ENCODE data around the gene RBM19.

Gene RBM19

GRCh38 chr12:113955109-113955970 is 10.8 kb downstream of the RBM19 start:
- ChIA-PET CTCF (interaction anchor here (3.2 kb wide), 1 partner anchor 11 kb away, joined by 12 read pairs; the partner anchor contains the start of gene RBM19), POLR2A (no interaction called here)
- whole genome bisulfite sequencing (ENCODE audit: insufficient coverage) = 91% methylated on average over 15 of the region's 15 CpGs
- DNase-seq = no peak
- no peak overlapping the region for H3K4me3 ChIP-seq (ENCODE audit: control insufficient read depth in 1 of 7, extremely low read depth in 1 of 7, insufficient read depth in 4 of 7, low read depth in 2 of 7, low read length in 6 of 7)
- no peaks in the 10 kb centered on the region for H3K4me1 ChIP-seq (ENCODE audit: control extremely low read depth in 1 of 4, control insufficient read depth in 4 of 4, insufficient read depth in 4 of 4, low read length in 3 of 4)
- no peaks in the 10 kb centered on the region for H3K27me3 ChIP-seq (replicated peaks in 2 of 5; ENCODE audit: control insufficient read depth in 4 of 5, insufficient read depth in 5 of 5, low read length in 4 of 5)
- no peak overlapping the region for H3K27ac ChIP-seq (ENCODE audit: insufficient read depth in 1 of 2, low read depth in 1 of 2, low read length in 2 of 2, poor library complexity in 1 of 2, severe bottlenecking in 2 of 2)
- no peaks in the 10 kb centered on the region for H3K9me3 ChIP-seq (ENCODE audit: control extremely low read depth in 1 of 5, control insufficient read depth in 4 of 5, insufficient read depth in 2 of 5, low read depth in 1 of 5, low read length in 4 of 5)
- H3K36me3 ChIP-seq (ENCODE audit: control insufficient read depth in 4 of 4, insufficient read depth in 4 of 4, low read length in 3 of 4) = peaks cover 9 to 81% (median 68%) of the 10 kb centered on the region in 4 experiments

GRCh38 chr12:113954547-113954946 is 11.6 kb downstream of the RBM19 start:
- Histone ChIP-seq H3K4me1 (ENCODE audit: control extremely low read depth in 1 of 4, control insufficient read depth in 4 of 4, insufficient read depth in 4 of 4, low read length in 3 of 4) (no peaks in the 10 kb centered on the region), H3K27ac (ENCODE audit: insufficient read depth in 1 of 2, low read depth in 1 of 2, low read length in 2 of 2, poor library complexity in 1 of 2, severe bottlenecking in 2 of 2) (no peak overlapping the region), H3K9me3 (ENCODE audit: control extremely low read depth in 1 of 5, control insufficient read depth in 4 of 5, insufficient read depth in 2 of 5, low read depth in 1 of 5, low read length in 4 of 5) (no peaks in the 10 kb centered on the region), H3K36me3 (ENCODE audit: control insufficient read depth in 4 of 4, insufficient read depth in 4 of 4, low read length in 3 of 4) (peaks cover 9 to 81% (median 68%) of the 10 kb centered on the region in 4 experiments), H3K4me3 (ENCODE audit: control insufficient read depth in 1 of 7, extremely low read depth in 1 of 7, insufficient read depth in 4 of 7, low read depth in 2 of 7, low read length in 6 of 7) (no peak overlapping the region), H3K27me3 (replicated peaks in 2 of 5; ENCODE audit: control insufficient read depth in 4 of 5, insufficient read depth in 5 of 5, low read length in 4 of 5) (no peaks in the 10 kb centered on the region)
- CTCF ChIA-PET = interaction anchor here (3.2 kb wide), 1 partner anchor 12 kb away, joined by 12 read pairs; the partner anchor contains the start of gene RBM19
- DNase-seq = no peak
- POLR2A ChIA-PET = no interaction called here
- WGBS (ENCODE audit: insufficient coverage) = 95% methylated on average over 4 of the region's 4 CpGs

- POLR2A ChIA-PET = no interaction called here
Measured at GRCh38 chr12:113950873-113951272, 15.3 kb downstream of the RBM19 start.

GRCh38 chr12:113949321-113950305 is 16.5 kb downstream of the RBM19 start:
- POLR2A ChIA-PET = no interaction called here
- Histone ChIP-seq H3K4me3 (ENCODE audit: control insufficient read depth in 1 of 7, extremely low read depth in 1 of 7, insufficient read depth in 4 of 7, low read depth in 2 of 7, low read length in 6 of 7) (no peak overlapping the region), H3K36me3 (ENCODE audit: control insufficient read depth in 4 of 4, insufficient read depth in 4 of 4, low read length in 3 of 4) (peaks cover 3 to 85% (median 72%) of the 10 kb centered on the region in 4 experiments), H3K27ac (ENCODE audit: insufficient read depth in 1 of 2, low read depth in 1 of 2, low read length in 2 of 2, poor library complexity in 1 of 2, severe bottlenecking in 2 of 2) (no peak overlapping the region), H3K4me1 (ENCODE audit: control extremely low read depth in 1 of 4, control insufficient read depth in 4 of 4, insufficient read depth in 4 of 4, low read length in 3 of 4) (no peaks in the 10 kb centered on the region), H3K27me3 (replicated peaks in 2 of 5; ENCODE audit: control insufficient read depth in 4 of 5, insufficient read depth in 5 of 5, low read length in 4 of 5) (no peaks in the 10 kb centered on the region), H3K9me3 (ENCODE audit: control extremely low read depth in 1 of 5, control insufficient read depth in 4 of 5, insufficient read depth in 2 of 5, low read depth in 1 of 5, low read length in 4 of 5) (no peaks in the 10 kb centered on the region)
- no peak for DNase-seq
- CTCF ChIA-PET = interaction anchor here (1.1 kb wide), 1 partner anchor 13 kb away, joined by 3 read pairs; no protein-coding TSS in a partner anchor
- 96% methylated on average over 10 of the region's 10 CpGs for WGBS (ENCODE audit: insufficient coverage)

More at GRCh38 chr12:113950873-113951272, 15.3 kb downstream of the RBM19 start:
- no peak for DNase-seq
- no peaks in the 10 kb centered on the region for H3K27me3 ChIP-seq (replicated peaks in 2 of 5; ENCODE audit: control insufficient read depth in 4 of 5, insufficient read depth in 5 of 5, low read length in 4 of 5)
- no peak overlapping the region for H3K27ac ChIP-seq (ENCODE audit: insufficient read depth in 1 of 2, low read depth in 1 of 2, low read length in 2 of 2, poor library complexity in 1 of 2, severe bottlenecking in 2 of 2)
- no peaks in the 10 kb centered on the region for H3K9me3 ChIP-seq (ENCODE audit: control extremely low read depth in 1 of 5, control insufficient read depth in 4 of 5, insufficient read depth in 2 of 5, low read depth in 1 of 5, low read length in 4 of 5)
- WGBS (ENCODE audit: insufficient coverage) = 97% methylated on average over 3 of the region's 3 CpGs
- H3K4me1 ChIP-seq (ENCODE audit: control extremely low read depth in 1 of 4, control insufficient read depth in 4 of 4, insufficient read depth in 4 of 4, low read length in 3 of 4) = no peaks in the 10 kb centered on the region
- CTCF ChIA-PET = interaction anchor here (1.2 kb wide), 2 partner anchors 17 to 20 kb away, joined by 3 read pairs; no protein-coding TSS in a partner anchor
- H3K4me3 ChIP-seq (ENCODE audit: control insufficient read depth in 1 of 7, extremely low read depth in 1 of 7, insufficient read depth in 4 of 7, low read depth in 2 of 7, low read length in 6 of 7) = no peak overlapping the region
- peaks cover 10 to 87% (median 74%) of the 10 kb centered on the region in 4 experiments for H3K36me3 ChIP-seq (ENCODE audit: control insufficient read depth in 4 of 4, insufficient read depth in 4 of 4, low read length in 3 of 4)

GRCh38 chr12:113948151-113948914 is 17.8 kb downstream of the RBM19 start:
- Histone ChIP-seq H3K27me3 (replicated peaks in 2 of 5; ENCODE audit: control insufficient read depth in 4 of 5, insufficient read depth in 5 of 5, low read length in 4 of 5) (no peaks in the 10 kb centered on the region), H3K27ac (ENCODE audit: insufficient read depth in 1 of 2, low read depth in 1 of 2, low read length in 2 of 2, poor library complexity in 1 of 2, severe bottlenecking in 2 of 2) (no peak overlapping the region), H3K36me3 (ENCODE audit: control insufficient read depth in 4 of 4, insufficient read depth in 4 of 4, low read length in 3 of 4) (peaks cover 3 to 80% (median 74%) of the 10 kb centered on the region in 4 experiments), H3K4me1 (ENCODE audit: control extremely low read depth in 1 of 4, control insufficient read depth in 4 of 4, insufficient read depth in 4 of 4, low read length in 3 of 4) (no peaks in the 10 kb centered on the region), H3K9me3 (ENCODE audit: control extremely low read depth in 1 of 5, control insufficient read depth in 4 of 5, insufficient read depth in 2 of 5, low read depth in 1 of 5, low read length in 4 of 5) (no peaks in the 10 kb centered on the region), H3K4me3 (ENCODE audit: control insufficient read depth in 1 of 7, extremely low read depth in 1 of 7, insufficient read depth in 4 of 7, low read depth in 2 of 7, low read length in 6 of 7) (no peak overlapping the region)
- WGBS (ENCODE audit: insufficient coverage) = 96% methylated on average over 14 of the region's 17 CpGs
- ChIA-PET POLR2A (no interaction called here), CTCF (interaction anchor here (1.2 kb wide), 1 partner anchor 9 kb away, joined by 3 read pairs; no protein-coding TSS in a partner anchor)
- no peak for DNase-seq

GRCh38 chr12:113946175-113946574 is 19.9 kb downstream of the RBM19 start:
- H3K36me3 ChIP-seq (ENCODE audit: control insufficient read depth in 4 of 4, insufficient read depth in 4 of 4, low read length in 3 of 4) = peaks cover 6 to 85% (median 78%) of the 10 kb centered on the region in 4 experiments
- no peaks in the 10 kb centered on the region for H3K9me3 ChIP-seq (ENCODE audit: control extremely low read depth in 1 of 5, control insufficient read depth in 4 of 5, insufficient read depth in 2 of 5, low read depth in 1 of 5, low read length in 4 of 5)
- CTCF ChIA-PET = no interaction called here
- POLR2A ChIA-PET = no interaction called here
- no peaks in the 10 kb centered on the region for H3K4me1 ChIP-seq (ENCODE audit: control extremely low read depth in 1 of 4, control insufficient read depth in 4 of 4, insufficient read depth in 4 of 4, low read length in 3 of 4)
- H3K27me3 ChIP-seq (replicated peaks in 2 of 5; ENCODE audit: control insufficient read depth in 4 of 5, insufficient read depth in 5 of 5, low read length in 4 of 5) = no peaks in the 10 kb centered on the region
- DNase-seq = no peak
- H3K4me3 ChIP-seq (ENCODE audit: control insufficient read depth in 1 of 7, extremely low read depth in 1 of 7, insufficient read depth in 4 of 7, low read depth in 2 of 7, low read length in 6 of 7) = no peak overlapping the region
- no peak overlapping the region for H3K27ac ChIP-seq (ENCODE audit: insufficient read depth in 1 of 2, low read depth in 1 of 2, low read length in 2 of 2, poor library complexity in 1 of 2, severe bottlenecking in 2 of 2)
- 97% methylated on average over 6 of the region's 8 CpGs for WGBS (ENCODE audit: insufficient coverage)

Data from common myeloid progenitor, CD34-positive (primary cell).